ENCODE data around the gene SLX4IP. TPM values are rescaled to one million over a fixed set of nuclear protein-coding genes. Genes with fewer than 3 reads are reported as not detected.

The SLX4IP gene
- total RNA-seq, 2 donors from 2014 or later = 7.0 to 8.2 TPM

GRCh38 chr20:10602221-10602871 is 167.2 kb downstream of the SLX4IP start:
- H3K27ac ChIP-seq = no peak overlapping the region

GRCh38 chr20:10603378-10603777 is 168.3 kb downstream of the SLX4IP start:
- Histone ChIP-seq H3K36me3 (no peaks in the 10 kb centered on the region), H3K27me3 (replicated peaks; ENCODE audit: insufficient read depth) (no peaks in the 10 kb centered on the region), H3K4me1 (replicated peaks) (no peaks in the 10 kb centered on the region), H3K9me3 (no peaks in the 10 kb centered on the region), H3K4me3 (no peak overlapping the region), H3K27ac (peak overlapping the region; percentile 42 to 58)
- TF ChIP-seq POLR2AphosphoS5 (IDR thresholded peaks at IDR 0.05) (no peak), POLR2A (IDR thresholded peaks at IDR 0.05) (no peak), CTCF (IDR thresholded peaks at IDR 0.05) (no peak)
- intact Hi-C loops (cut with DNase I) = no loop called here
- no peak for DNase-seq (ENCODE audit: low spot score)
- WGBS = 84% methylated on average over 4 of the region's 4 CpGs

More at GRCh38 chr20:10602221-10602871, 167.2 kb downstream of the SLX4IP start:
- H3K4me3 ChIP-seq = no peak overlapping the region
- 31% methylated on average over 4 of the region's 4 CpGs for WGBS
- no peaks in the 10 kb centered on the region for H3K4me1 ChIP-seq (replicated peaks)
- no peaks in the 10 kb centered on the region for H3K36me3 ChIP-seq
- TF ChIP-seq POLR2A (IDR thresholded peaks at IDR 0.05) (no peak), CTCF (IDR thresholded peaks at IDR 0.05) (no peak)
- H3K9me3 ChIP-seq = no peaks in the 10 kb centered on the region
- intact Hi-C loops (cut with DNase I) = no loop called here
- no peaks in the 10 kb centered on the region for H3K27me3 ChIP-seq (replicated peaks; ENCODE audit: insufficient read depth)
- DNase-seq (ENCODE audit: low spot score) = no peak

- intact Hi-C loops (cut with DNase I) = no loop called here
- no peaks in the 10 kb centered on the region for H3K4me1 ChIP-seq (replicated peaks)
- H3K27me3 ChIP-seq (replicated peaks; ENCODE audit: insufficient read depth) = no peaks in the 10 kb centered on the region
- no peak overlapping the region for H3K4me3 ChIP-seq
- no peaks in the 10 kb centered on the region for H3K9me3 ChIP-seq
- H3K36me3 ChIP-seq = no peaks in the 10 kb centered on the region
- WGBS = 63% methylated on average over 8 of the region's 8 CpGs
- peak; percentile 40 for DNase-seq (ENCODE audit: low spot score)
- peak; percentile 76 for TF ChIP-seq POLR2AphosphoS5 (IDR thresholded peaks at IDR 0.05)
- no peak for TF ChIP-seq POLR2A (IDR thresholded peaks at IDR 0.05)
- no peak for TF ChIP-seq CTCF (IDR thresholded peaks at IDR 0.05)
- H3K27ac ChIP-seq = peak overlapping the region; percentile 42 to 58
Measured at GRCh38 chr20:10603971-10604864, 169.1 kb downstream of the SLX4IP start.

- no peak for DNase-seq (ENCODE audit: low spot score)
- no peak for TF ChIP-seq POLR2AphosphoS5 (IDR thresholded peaks at IDR 0.05)
- no peak for TF ChIP-seq CTCF (IDR thresholded peaks at IDR 0.05)
- TF ChIP-seq POLR2A (IDR thresholded peaks at IDR 0.05) = no peak
- WGBS = 88% methylated on average over 2 of the region's 2 CpGs
- Histone ChIP-seq H3K4me3 (no peak overlapping the region), H3K36me3 (no peaks in the 10 kb centered on the region), H3K4me1 (replicated peaks) (no peaks in the 10 kb centered on the region), H3K27ac (peak overlapping the region; percentile 17 to 58), H3K9me3 (no peaks in the 10 kb centered on the region), H3K27me3 (replicated peaks; ENCODE audit: insufficient read depth) (no peaks in the 10 kb centered on the region)
- intact Hi-C loops (cut with DNase I) = no loop called here
Measured at GRCh38 chr20:10604865-10605440, 169.8 kb downstream of the SLX4IP start.

All from prostate gland (tissue), 2 donors.